Fibroblast of lung (primary cell): ENCODE measurements around the gene AREL1. TPM values are rescaled to one million over a fixed set of nuclear protein-coding genes. Genes with fewer than 3 reads are reported as not detected.

Experiments used
- DNase-seq, 2 donors: peaks; one replicate each; pipeline versions ENCODE4 v3.0.0 to v3.0.0-alpha.2; 2010; ENCODE audit warnings: low read depth in 2 of 2
- H2AFZ ChIP-seq: 2 replicates; pipeline ENCODE4 v1.5.1; 2012; ENCODE audit warnings: low read length, control low read depth, inconsistent platforms
- H3K27ac ChIP-seq: 2 replicates; pipeline ENCODE4 v1.5.1; 2011; ENCODE audit warnings: low read length, control low read depth; ENCODE audit not compliant: insufficient read depth
- H3K27me3 ChIP-seq: 2 replicates; pipeline ENCODE4 v1.5.1; 2011; ENCODE audit warnings: mild to moderate bottlenecking, low read length; ENCODE audit not compliant: control insufficient read depth, insufficient read depth
- H3K36me3 ChIP-seq: 2 replicates; pipeline ENCODE4 v1.5.1; 2011; ENCODE audit warnings: low read length; ENCODE audit not compliant: control insufficient read depth, insufficient read depth
- H3K4me1 ChIP-seq: 2 replicates; pipeline ENCODE4 v1.5.1; 2011; ENCODE audit warnings: low read length; ENCODE audit not compliant: control insufficient read depth, insufficient read depth; ENCODE audit errors: extremely low read depth
- H3K4me2 ChIP-seq: 2 replicates; pipeline ENCODE4 v1.5.1; 2011; ENCODE audit warnings: low read length, control low read depth; ENCODE audit not compliant: insufficient read depth; ENCODE audit errors: extremely low read depth
- H3K4me3 ChIP-seq, 4 experiments: fragments of 200-600 bp in 1 of 4; sonication (generic) in 1 of 4; replicated peaks in 1 of 4; 2 replicates each; pipeline ENCODE4 v1.5.1; 2011 to 2016; ENCODE audit warnings: low read length in 4 of 4, low read depth in 3 of 4, mild to moderate bottlenecking in 3 of 4, control low read depth in 2 of 4, inconsistent platforms in 1 of 4, mixed read lengths in 1 of 4; ENCODE audit not compliant: insufficient read depth in 1 of 4; ENCODE audit errors: control extremely low read depth in 1 of 4
- H3K79me2 ChIP-seq: 2 replicates; pipeline ENCODE4 v1.5.1; 2012; ENCODE audit warnings: mild to moderate bottlenecking, low read length, inconsistent platforms; ENCODE audit not compliant: control insufficient read depth, insufficient read depth
- H3K9ac ChIP-seq: 2 replicates; pipeline ENCODE4 v1.5.1; 2011; ENCODE audit warnings: mild to moderate bottlenecking, low read length, control low read depth; ENCODE audit not compliant: insufficient read depth
- H3K9me3 ChIP-seq: 2 replicates; pipeline ENCODE4 v1.5.1; 2012; ENCODE audit warnings: low read depth, low read length; ENCODE audit not compliant: control insufficient read depth, insufficient read depth
- H4K20me1 ChIP-seq: 2 replicates; pipeline ENCODE4 v1.5.1; 2011; ENCODE audit warnings: low read length; ENCODE audit not compliant: control insufficient read depth, insufficient read depth; ENCODE audit errors: extremely low read depth
- EZH2 ChIP-seq: IDR thresholded peaks from 2 replicates; pipeline ENCODE4 v1.5.1; 2012; ENCODE audit warnings: low read length, control low read depth, mild to moderate bottlenecking; ENCODE audit errors: missing control alignments
- polyA plus RNA-seq, 2 donors: library from polyadenylated mRNA; depleted of rRNA in 1 of 2; stranded (reverse) in 1 of 2; unstranded in 1 of 2; fragments of >200 nt; gene quantifications; 2 replicates each; pipeline ENCODE4 v1.2.1, GENCODE V29; 2011 to 2012; ENCODE audit warnings: missing spikeins in 1 of 2
- total RNA-seq: library from RNA; depleted of rRNA; stranded (reverse); fragments of >200 nt; gene quantifications from 2 replicates; pipeline ENCODE4 v1.2.1, GENCODE V29; 2014
- TF ChIP-seq, protein P1 (sequence below), 2 donors: IDR thresholded peaks in 1 of 2; conservative IDR thresholded peaks in 1 of 2; 1 replicate in 1 of 2; 2 replicates in 1 of 2; pipeline ENCODE4 v1.5.1; 2011 to 2012; ENCODE audit warnings: low read length in 2 of 2, control low read depth in 1 of 2, inconsistent platforms in 1 of 2, low read depth in 1 of 2, mild to moderate bottlenecking in 1 of 2

Gene AREL1
- total and polyA plus RNA-seq, 2 donors (not counting 1 experiment from before 2014, with no cell fraction given): 28.2 to 36.5 TPM

DNA sequence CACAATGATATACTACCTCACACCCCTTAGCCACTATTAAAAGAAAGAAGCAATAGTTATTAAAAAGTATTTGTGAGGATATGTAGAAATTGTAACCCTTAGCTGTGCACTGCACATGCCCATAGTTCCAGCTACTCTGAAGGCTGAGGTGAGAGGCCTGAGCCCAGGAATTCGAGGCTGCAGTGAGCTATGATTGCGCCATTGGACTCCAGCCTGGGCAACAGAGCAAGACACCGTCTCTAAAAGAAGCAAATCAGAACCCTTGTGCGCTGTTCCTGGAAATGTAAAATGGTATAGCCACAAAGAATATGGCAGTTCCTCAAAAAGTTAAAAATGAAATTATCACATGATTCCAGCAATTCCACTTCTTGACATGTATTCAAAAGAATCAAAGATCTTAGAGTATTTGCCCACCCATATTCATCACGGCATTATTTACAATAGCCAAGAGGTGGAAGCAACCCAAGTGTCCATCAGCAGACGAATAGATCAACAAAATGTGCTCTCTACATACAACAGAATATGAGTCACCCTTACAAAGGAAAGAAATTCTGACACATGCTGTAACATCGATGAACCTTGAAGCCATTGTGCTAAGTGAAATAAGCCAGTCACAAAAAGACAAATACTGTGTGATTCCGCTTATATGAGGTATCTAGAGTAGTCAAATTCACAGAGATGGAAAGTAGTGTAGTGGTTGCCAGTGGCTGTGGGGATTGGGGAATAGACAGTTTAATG lies 26.6 kb upstream of the AREL1 start:
- DNase-seq: peak in 1 of 2 donors; percentile 22
- H3K4me1 ChIP-seq: no peaks in the 10 kb centered on the region

DNA sequence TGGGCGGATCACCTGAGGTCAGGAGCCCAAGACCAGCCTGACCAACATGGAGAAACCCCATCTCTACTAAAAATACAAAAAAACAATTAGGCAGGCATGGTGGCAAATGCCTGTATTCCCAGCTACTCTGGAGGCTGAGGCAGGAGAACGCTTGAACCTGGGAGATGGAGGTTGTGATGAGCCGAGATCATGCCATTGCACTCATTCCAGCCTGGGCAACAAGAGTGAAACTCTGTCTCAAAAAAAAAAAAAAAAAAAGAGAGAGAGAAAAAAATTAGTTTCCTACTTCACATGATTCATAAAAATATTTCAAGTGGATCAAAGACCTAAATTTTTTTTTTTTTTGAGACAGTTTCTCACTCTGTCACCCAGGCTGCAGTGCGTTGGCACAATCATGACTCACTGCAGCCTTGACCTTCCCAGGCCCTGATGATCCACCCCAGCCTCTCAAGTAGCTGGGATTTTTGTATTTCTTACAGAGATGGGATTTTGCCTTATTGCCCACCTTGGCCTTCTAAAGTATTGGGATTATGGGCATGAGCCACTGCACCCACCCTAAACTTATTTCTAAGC lies 25.0 kb upstream of the AREL1 start:
- peak; percentile 34 to 49 for DNase-seq
- TF ChIP-seq, protein P1, sequence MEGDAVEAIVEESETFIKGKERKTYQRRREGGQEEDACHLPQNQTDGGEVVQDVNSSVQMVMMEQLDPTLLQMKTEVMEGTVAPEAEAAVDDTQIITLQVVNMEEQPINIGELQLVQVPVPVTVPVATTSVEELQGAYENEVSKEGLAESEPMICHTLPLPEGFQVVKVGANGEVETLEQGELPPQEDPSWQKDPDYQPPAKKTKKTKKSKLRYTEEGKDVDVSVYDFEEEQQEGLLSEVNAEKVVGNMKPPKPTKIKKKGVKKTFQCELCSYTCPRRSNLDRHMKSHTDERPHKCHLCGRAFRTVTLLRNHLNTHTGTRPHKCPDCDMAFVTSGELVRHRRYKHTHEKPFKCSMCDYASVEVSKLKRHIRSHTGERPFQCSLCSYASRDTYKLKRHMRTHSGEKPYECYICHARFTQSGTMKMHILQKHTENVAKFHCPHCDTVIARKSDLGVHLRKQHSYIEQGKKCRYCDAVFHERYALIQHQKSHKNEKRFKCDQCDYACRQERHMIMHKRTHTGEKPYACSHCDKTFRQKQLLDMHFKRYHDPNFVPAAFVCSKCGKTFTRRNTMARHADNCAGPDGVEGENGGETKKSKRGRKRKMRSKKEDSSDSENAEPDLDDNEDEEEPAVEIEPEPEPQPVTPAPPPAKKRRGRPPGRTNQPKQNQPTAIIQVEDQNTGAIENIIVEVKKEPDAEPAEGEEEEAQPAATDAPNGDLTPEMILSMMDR (conservative IDR thresholded peaks at IDR 0.05 in 1 of 2, IDR thresholded peaks at IDR 0.05 in 1 of 2; ENCODE audit: low read depth in 1 of 2, low read length in 2 of 2): no peak
- no peak for TF ChIP-seq EZH2

More for the DNA sequence above, 26.6 kb upstream of the AREL1 start:
- Histone ChIP-seq H3K9ac (no peak overlapping the region), H3K4me3 (no peak overlapping the region), H3K27me3 (no peaks in the 10 kb centered on the region), H2AFZ (no peak overlapping the region), H3K9me3 (no peaks in the 10 kb centered on the region), H3K36me3 (no peaks in the 10 kb centered on the region), H4K20me1 (no peaks in the 10 kb centered on the region), H3K79me2 (no peaks in the 10 kb centered on the region), H3K4me2 (no peak overlapping the region), H3K27ac (no peak overlapping the region)
- TF ChIP-seq, protein P1 (conservative IDR thresholded peaks at IDR 0.05 in 1 of 2, IDR thresholded peaks at IDR 0.05 in 1 of 2; ENCODE audit: low read depth in 1 of 2, low read length in 2 of 2): no peak
- TF ChIP-seq EZH2: no peak

DNA sequence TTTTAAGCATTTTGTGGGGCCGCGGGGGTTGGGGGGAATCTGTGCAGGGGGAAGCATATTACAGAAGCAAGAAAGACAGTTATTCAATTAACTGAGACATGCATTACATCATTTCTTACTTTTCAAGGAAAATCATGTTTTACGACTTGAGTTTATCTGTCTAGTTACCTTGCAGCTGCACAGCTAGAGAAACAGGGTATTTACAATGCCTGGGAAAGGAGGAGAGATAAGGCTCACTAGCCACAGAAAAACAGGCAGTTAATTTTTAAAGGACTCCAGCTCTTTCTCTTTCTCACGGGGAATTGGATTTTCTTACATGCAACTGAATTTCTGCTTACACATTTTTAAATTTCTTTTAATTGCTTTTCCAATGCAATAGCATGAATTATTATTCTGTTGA lies 22.2 kb upstream of the AREL1 start:
- Histone ChIP-seq H3K27me3 (no peaks in the 10 kb centered on the region), H3K9me3 (no peaks in the 10 kb centered on the region), H3K4me1 (no peaks in the 10 kb centered on the region), H2AFZ (no peak overlapping the region), H3K27ac (no peak overlapping the region), H3K4me2 (no peak overlapping the region), H4K20me1 (no peaks in the 10 kb centered on the region), H3K79me2 (no peaks in the 10 kb centered on the region), H3K4me3 (no peak overlapping the region), H3K36me3 (peaks cover 1% of the 10 kb centered on the region), H3K9ac (no peak overlapping the region)
- DNase-seq: no peak
- TF ChIP-seq EZH2: no peak
- TF ChIP-seq, protein P1 (conservative IDR thresholded peaks at IDR 0.05 in 1 of 2, IDR thresholded peaks at IDR 0.05 in 1 of 2; ENCODE audit: low read depth in 1 of 2, low read length in 2 of 2): no peak

More for the DNA sequence above, 25.0 kb upstream of the AREL1 start:
- Histone ChIP-seq H3K9ac (no peak overlapping the region), H3K4me3 (no peak overlapping the region), H3K9me3 (no peaks in the 10 kb centered on the region), H3K4me1 (no peaks in the 10 kb centered on the region), H3K79me2 (no peaks in the 10 kb centered on the region), H3K4me2 (no peak overlapping the region), H2AFZ (no peak overlapping the region), H3K36me3 (no peaks in the 10 kb centered on the region), H3K27me3 (no peaks in the 10 kb centered on the region), H3K27ac (no peak overlapping the region), H4K20me1 (no peaks in the 10 kb centered on the region)
